GM23338 (cell line): ENCODE measurements around the gene KYAT1. TPM values are rescaled to one million over a fixed set of nuclear protein-coding genes. Genes with fewer than 3 reads are reported as not detected.

ENCODE experiments used
- ATAC-seq: fragments of 200-7000 bp; cut with Tn5 transposase; 3 replicates; pipeline ENCODE4 v1.9.1; 2020
- DNase-seq: peaks from one replicate; pipeline ENCODE4 v3.0.0-alpha.2; 2015; ENCODE audit warnings: low spot score
- H2AFZ ChIP-seq: fragments of 200-600 bp; sonication (generic); 2 replicates; pipeline ENCODE4 v1.8.0; 2016; ENCODE audit warnings: antibody characterized with exemption, mild to moderate bottlenecking, moderate library complexity
- H3F3A ChIP-seq: fragments of 200-600 bp; sonication (generic); replicated peaks from 2 replicates; pipeline ENCODE4 v1.8.0; 2017; ENCODE audit warnings: antibody characterized with exemption, mixed run types, low read depth
- H3K27ac ChIP-seq: fragments of 200-600 bp; sonication (generic); 2 replicates; pipeline ENCODE4 v1.6.1; 2016; ENCODE audit warnings: low read depth
- H3K27me3 ChIP-seq: fragments of 200-600 bp; sonication (generic); 2 replicates; pipeline ENCODE4 v1.8.0; 2016; ENCODE audit warnings: mild to moderate bottlenecking, mixed run types, moderate library complexity; ENCODE audit not compliant: insufficient read depth
- H3K36me3 ChIP-seq: fragments of 200-600 bp; sonication (generic); 2 replicates; pipeline ENCODE4 v1.8.0; 2016; ENCODE audit warnings: mild to moderate bottlenecking; ENCODE audit not compliant: insufficient read depth
- H3K4me1 ChIP-seq: fragments of 200-600 bp; sonication (generic); 2 replicates; pipeline ENCODE4 v1.8.0; 2016; ENCODE audit warnings: mild to moderate bottlenecking, moderate library complexity; ENCODE audit not compliant: insufficient read depth
- H3K4me2 ChIP-seq: fragments of 200-600 bp; sonication (generic); 2 replicates; pipeline ENCODE4 v1.7.1; 2017; ENCODE audit warnings: mixed run types
- H3K4me3 ChIP-seq: fragments of 200-600 bp; sonication (generic); 2 replicates; pipeline ENCODE4 v1.6.1; 2016; ENCODE audit warnings: mixed run types
- H3K79me2 ChIP-seq: fragments of 200-600 bp; sonication (generic); replicated peaks from 2 replicates; pipeline ENCODE4 v1.8.0; 2017; ENCODE audit warnings: mild to moderate bottlenecking; ENCODE audit not compliant: insufficient read depth
- H3K9me2 ChIP-seq: fragments of 200-600 bp; sonication (generic); 2 replicates; pipeline ENCODE4 v1.8.0; 2017; ENCODE audit not compliant: insufficient read depth
- H4K20me1 ChIP-seq: fragments of 200-600 bp; sonication (generic); replicated peaks from 2 replicates; pipeline ENCODE4 v1.8.0; 2017; ENCODE audit warnings: mild to moderate bottlenecking; ENCODE audit not compliant: insufficient read depth
- H3K27ac Mint-ChIP-seq: 2 replicates; pipeline ENCODE4 v1.8.0; 2020; ENCODE audit warnings: inconsistent platforms, mild to moderate bottlenecking, moderate library complexity, mixed read lengths
- H3K27me3 Mint-ChIP-seq: 3 replicates; pipeline ENCODE4 v1.8.0; 2022; ENCODE audit warnings: low read depth, mild to moderate bottlenecking, moderate library complexity, mixed read lengths, inconsistent platforms; ENCODE audit not compliant: insufficient read depth, poor library complexity
- H3K36me3 Mint-ChIP-seq: 3 replicates; pipeline ENCODE4 v1.8.0; 2021; ENCODE audit warnings: low read depth, mild to moderate bottlenecking, inconsistent platforms, moderate library complexity, mixed read lengths
- H3K4me1 Mint-ChIP-seq: 3 replicates; pipeline ENCODE4 v1.8.0; 2020; ENCODE audit warnings: mild to moderate bottlenecking, inconsistent platforms, mixed read lengths
- H3K4me3 Mint-ChIP-seq: 3 replicates; pipeline ENCODE4 v1.8.0; 2021; ENCODE audit warnings: moderate library complexity, mild to moderate bottlenecking, inconsistent platforms, mixed read lengths
- H3K9me3 Mint-ChIP-seq: 3 replicates; pipeline ENCODE4 v1.8.0; 2020; ENCODE audit warnings: moderate library complexity, mild to moderate bottlenecking, inconsistent platforms, mixed read lengths
- CREB1 ChIP-seq: fragments of 250-450 bp; sonication (Bioruptor Pico); IDR thresholded peaks from 2 replicates; pipeline ENCODE4 v1.5.0; 2020; ENCODE audit warnings: low read depth, mild to moderate bottlenecking, moderate library complexity
- CTCF ChIP-seq, 2 experiments: fragments of 200-600 bp in 1 of 2; sonication (generic) in 1 of 2; conservative IDR thresholded peaks; 2 replicates each; pipeline versions ENCODE4 v1.5.1 to v1.6.1; 2016 to 2017; ENCODE audit warnings: antibody characterized with exemption in 2 of 2, low read depth in 2 of 2, mild to moderate bottlenecking in 2 of 2, moderate library complexity in 1 of 2
- EZH2 ChIP-seq: fragments of 200-600 bp; sonication (generic); IDR thresholded peaks from one replicate; pipeline ENCODE4 v1.8.0; 2017; ENCODE audit warnings: antibody characterized with exemption, mild to moderate bottlenecking, low read depth; ENCODE audit not compliant: unreplicated experiment
- EZH2phosphoT487 ChIP-seq: fragments of 200-600 bp; sonication (generic); IDR thresholded peaks from one replicate; pipeline ENCODE4 v1.8.1; 2018; ENCODE audit warnings: antibody characterized with exemption; ENCODE audit not compliant: unreplicated experiment
- JUNB ChIP-seq: IDR thresholded peaks from one replicate; pipeline ENCODE4 v1.6.1; 2016; ENCODE audit warnings: antibody characterized with exemption; ENCODE audit not compliant: unreplicated experiment
- NANOG ChIP-seq: IDR thresholded peaks from 2 replicates; pipeline ENCODE4 v1.6.1; 2016; ENCODE audit warnings: antibody characterized with exemption, borderline replicate concordance
- POLR2AphosphoS5 ChIP-seq: IDR thresholded peaks from 2 replicates; pipeline ENCODE4 v1.6.1; 2016; ENCODE audit warnings: antibody characterized with exemption, low read depth
- STAT1 ChIP-seq: IDR thresholded peaks from one replicate; pipeline ENCODE4 v1.6.1; 2016; ENCODE audit warnings: antibody characterized with exemption; ENCODE audit not compliant: unreplicated experiment
- ZNF114 ChIP-seq: fragments of 250-450 bp; sonication (Bioruptor Pico); IDR thresholded peaks from 2 replicates; pipeline ENCODE4 v1.5.0; 2020; ENCODE audit warnings: mild to moderate bottlenecking, moderate library complexity
- ZNF331 ChIP-seq: fragments of 250-450 bp; sonication (Bioruptor Pico); IDR thresholded peaks from 2 replicates; pipeline ENCODE4 v1.5.0; 2020; ENCODE audit warnings: low read depth, mild to moderate bottlenecking, moderate library complexity
- polyA plus RNA-seq: library from polyadenylated mRNA; unstranded; fragments of >200 nt; fragmentation: Nextera tagmentation; extraction: Ambion mirVana; gene quantifications from 2 replicates; pipeline ENCODE4 v1.2.1, GENCODE V29; 2016
- total RNA-seq: library from RNA; depleted of rRNA; stranded (reverse); fragments of >200 nt; shearing (Covaris generic); gene quantifications from 2 replicates; pipeline ENCODE4 v1.2.3, GENCODE V29; 2014
- TF ChIP-seq, protein P1 (sequence below): IDR thresholded peaks from one replicate; pipeline ENCODE4 v1.6.1; 2018; ENCODE audit warnings: antibody characterized with exemption; ENCODE audit not compliant: unreplicated experiment
- TF ChIP-seq, protein P2 (sequence below): IDR thresholded peaks from 2 replicates; pipeline ENCODE4 v1.6.1; 2016; ENCODE audit warnings: antibody characterized with exemption
- TF ChIP-seq, protein P3 (sequence below): fragments of 250-450 bp; sonication (Bioruptor Pico); IDR thresholded peaks from 2 replicates; pipeline ENCODE4 v1.5.0; 2020; ENCODE audit warnings: mild to moderate bottlenecking, moderate library complexity

The KYAT1 gene
- total and polyA plus RNA-seq, 2 experiments from 2014 or later, result 26.1 to 34.0 TPM

DNA sequence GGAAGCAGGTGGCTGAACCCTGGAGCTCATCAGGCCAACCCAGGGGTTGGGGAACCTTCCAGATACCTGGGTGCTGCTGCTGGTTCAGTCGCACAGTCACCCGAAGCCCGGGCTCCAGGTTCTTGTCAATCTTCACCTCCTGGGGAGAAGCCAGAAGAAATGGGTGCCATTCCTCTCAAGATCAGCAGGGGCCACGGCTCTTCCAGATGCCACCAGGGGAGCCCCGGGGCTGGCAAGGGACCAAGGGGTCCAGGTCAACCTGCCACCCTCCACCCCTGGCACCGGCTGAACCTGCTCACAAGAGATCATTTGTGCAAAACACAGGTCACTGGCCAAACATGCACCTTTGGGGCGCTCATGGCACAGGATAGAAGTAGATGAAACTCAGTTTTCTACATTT lies 56.8 kb downstream of the KYAT1 start:
- Histone ChIP-seq H3K4me1 (no peaks in the 10 kb centered on the region), H3K4me2 (no peak overlapping the region), H4K20me1 (peaks cover 13% of the 10 kb centered on the region), H3F3A (0 out of 2 replicates have a peak, but pooled peaks cover 5% of the 10 kb centered on the region), H3K27me3 (no peaks in the 10 kb centered on the region), H3K79me2 (peaks cover 8% of the 10 kb centered on the region), H3K4me3 (no peak overlapping the region), H3K9me2 (no peaks in the 10 kb centered on the region), H3K36me3 (peaks cover 14% of the 10 kb centered on the region), H2AFZ (no peak overlapping the region), H3K27ac (no peak overlapping the region)
- Mint-ChIP-seq H3K9me3 (no peaks in the 10 kb centered on the region; the same call in 2 of the 3 replicates), H3K4me3 (no peak overlapping the region), H3K27me3 (peaks cover 25% of the 10 kb centered on the region), H3K36me3 (peaks cover 73% of the 10 kb centered on the region), H3K27ac (no peak overlapping the region), H3K4me1 (peaks cover 10% of the 10 kb centered on the region)
- ATAC-seq (no peak), DNase-seq (no peak)
- TF ChIP-seq POLR2AphosphoS5 (no peak), JUNB (no peak), CREB1 (CRISPR knock-in tag) (no peak), ZNF114 (CRISPR knock-in tag) (no peak), STAT1 (no peak), ZNF331 (CRISPR knock-in tag) (no peak), EZH2phosphoT487 (no peak), CTCF (conservative IDR thresholded peaks at IDR 0.05; ENCODE audit: low read depth in 2 of 2) (no peak), EZH2 (no peak), NANOG (no peak)
- TF ChIP-seq, protein P1, sequence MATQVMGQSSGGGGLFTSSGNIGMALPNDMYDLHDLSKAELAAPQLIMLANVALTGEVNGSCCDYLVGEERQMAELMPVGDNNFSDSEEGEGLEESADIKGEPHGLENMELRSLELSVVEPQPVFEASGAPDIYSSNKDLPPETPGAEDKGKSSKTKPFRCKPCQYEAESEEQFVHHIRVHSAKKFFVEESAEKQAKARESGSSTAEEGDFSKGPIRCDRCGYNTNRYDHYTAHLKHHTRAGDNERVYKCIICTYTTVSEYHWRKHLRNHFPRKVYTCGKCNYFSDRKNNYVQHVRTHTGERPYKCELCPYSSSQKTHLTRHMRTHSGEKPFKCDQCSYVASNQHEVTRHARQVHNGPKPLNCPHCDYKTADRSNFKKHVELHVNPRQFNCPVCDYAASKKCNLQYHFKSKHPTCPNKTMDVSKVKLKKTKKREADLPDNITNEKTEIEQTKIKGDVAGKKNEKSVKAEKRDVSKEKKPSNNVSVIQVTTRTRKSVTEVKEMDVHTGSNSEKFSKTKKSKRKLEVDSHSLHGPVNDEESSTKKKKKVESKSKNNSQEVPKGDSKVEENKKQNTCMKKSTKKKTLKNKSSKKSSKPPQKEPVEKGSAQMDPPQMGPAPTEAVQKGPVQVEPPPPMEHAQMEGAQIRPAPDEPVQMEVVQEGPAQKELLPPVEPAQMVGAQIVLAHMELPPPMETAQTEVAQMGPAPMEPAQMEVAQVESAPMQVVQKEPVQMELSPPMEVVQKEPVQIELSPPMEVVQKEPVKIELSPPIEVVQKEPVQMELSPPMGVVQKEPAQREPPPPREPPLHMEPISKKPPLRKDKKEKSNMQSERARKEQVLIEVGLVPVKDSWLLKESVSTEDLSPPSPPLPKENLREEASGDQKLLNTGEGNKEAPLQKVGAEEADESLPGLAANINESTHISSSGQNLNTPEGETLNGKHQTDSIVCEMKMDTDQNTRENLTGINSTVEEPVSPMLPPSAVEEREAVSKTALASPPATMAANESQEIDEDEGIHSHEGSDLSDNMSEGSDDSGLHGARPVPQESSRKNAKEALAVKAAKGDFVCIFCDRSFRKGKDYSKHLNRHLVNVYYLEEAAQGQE, result no peak
- TF ChIP-seq, protein P2, sequence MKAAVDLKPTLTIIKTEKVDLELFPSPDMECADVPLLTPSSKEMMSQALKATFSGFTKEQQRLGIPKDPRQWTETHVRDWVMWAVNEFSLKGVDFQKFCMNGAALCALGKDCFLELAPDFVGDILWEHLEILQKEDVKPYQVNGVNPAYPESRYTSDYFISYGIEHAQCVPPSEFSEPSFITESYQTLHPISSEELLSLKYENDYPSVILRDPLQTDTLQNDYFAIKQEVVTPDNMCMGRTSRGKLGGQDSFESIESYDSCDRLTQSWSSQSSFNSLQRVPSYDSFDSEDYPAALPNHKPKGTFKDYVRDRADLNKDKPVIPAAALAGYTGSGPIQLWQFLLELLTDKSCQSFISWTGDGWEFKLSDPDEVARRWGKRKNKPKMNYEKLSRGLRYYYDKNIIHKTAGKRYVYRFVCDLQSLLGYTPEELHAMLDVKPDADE, result no peak
- TF ChIP-seq, protein P3, sequence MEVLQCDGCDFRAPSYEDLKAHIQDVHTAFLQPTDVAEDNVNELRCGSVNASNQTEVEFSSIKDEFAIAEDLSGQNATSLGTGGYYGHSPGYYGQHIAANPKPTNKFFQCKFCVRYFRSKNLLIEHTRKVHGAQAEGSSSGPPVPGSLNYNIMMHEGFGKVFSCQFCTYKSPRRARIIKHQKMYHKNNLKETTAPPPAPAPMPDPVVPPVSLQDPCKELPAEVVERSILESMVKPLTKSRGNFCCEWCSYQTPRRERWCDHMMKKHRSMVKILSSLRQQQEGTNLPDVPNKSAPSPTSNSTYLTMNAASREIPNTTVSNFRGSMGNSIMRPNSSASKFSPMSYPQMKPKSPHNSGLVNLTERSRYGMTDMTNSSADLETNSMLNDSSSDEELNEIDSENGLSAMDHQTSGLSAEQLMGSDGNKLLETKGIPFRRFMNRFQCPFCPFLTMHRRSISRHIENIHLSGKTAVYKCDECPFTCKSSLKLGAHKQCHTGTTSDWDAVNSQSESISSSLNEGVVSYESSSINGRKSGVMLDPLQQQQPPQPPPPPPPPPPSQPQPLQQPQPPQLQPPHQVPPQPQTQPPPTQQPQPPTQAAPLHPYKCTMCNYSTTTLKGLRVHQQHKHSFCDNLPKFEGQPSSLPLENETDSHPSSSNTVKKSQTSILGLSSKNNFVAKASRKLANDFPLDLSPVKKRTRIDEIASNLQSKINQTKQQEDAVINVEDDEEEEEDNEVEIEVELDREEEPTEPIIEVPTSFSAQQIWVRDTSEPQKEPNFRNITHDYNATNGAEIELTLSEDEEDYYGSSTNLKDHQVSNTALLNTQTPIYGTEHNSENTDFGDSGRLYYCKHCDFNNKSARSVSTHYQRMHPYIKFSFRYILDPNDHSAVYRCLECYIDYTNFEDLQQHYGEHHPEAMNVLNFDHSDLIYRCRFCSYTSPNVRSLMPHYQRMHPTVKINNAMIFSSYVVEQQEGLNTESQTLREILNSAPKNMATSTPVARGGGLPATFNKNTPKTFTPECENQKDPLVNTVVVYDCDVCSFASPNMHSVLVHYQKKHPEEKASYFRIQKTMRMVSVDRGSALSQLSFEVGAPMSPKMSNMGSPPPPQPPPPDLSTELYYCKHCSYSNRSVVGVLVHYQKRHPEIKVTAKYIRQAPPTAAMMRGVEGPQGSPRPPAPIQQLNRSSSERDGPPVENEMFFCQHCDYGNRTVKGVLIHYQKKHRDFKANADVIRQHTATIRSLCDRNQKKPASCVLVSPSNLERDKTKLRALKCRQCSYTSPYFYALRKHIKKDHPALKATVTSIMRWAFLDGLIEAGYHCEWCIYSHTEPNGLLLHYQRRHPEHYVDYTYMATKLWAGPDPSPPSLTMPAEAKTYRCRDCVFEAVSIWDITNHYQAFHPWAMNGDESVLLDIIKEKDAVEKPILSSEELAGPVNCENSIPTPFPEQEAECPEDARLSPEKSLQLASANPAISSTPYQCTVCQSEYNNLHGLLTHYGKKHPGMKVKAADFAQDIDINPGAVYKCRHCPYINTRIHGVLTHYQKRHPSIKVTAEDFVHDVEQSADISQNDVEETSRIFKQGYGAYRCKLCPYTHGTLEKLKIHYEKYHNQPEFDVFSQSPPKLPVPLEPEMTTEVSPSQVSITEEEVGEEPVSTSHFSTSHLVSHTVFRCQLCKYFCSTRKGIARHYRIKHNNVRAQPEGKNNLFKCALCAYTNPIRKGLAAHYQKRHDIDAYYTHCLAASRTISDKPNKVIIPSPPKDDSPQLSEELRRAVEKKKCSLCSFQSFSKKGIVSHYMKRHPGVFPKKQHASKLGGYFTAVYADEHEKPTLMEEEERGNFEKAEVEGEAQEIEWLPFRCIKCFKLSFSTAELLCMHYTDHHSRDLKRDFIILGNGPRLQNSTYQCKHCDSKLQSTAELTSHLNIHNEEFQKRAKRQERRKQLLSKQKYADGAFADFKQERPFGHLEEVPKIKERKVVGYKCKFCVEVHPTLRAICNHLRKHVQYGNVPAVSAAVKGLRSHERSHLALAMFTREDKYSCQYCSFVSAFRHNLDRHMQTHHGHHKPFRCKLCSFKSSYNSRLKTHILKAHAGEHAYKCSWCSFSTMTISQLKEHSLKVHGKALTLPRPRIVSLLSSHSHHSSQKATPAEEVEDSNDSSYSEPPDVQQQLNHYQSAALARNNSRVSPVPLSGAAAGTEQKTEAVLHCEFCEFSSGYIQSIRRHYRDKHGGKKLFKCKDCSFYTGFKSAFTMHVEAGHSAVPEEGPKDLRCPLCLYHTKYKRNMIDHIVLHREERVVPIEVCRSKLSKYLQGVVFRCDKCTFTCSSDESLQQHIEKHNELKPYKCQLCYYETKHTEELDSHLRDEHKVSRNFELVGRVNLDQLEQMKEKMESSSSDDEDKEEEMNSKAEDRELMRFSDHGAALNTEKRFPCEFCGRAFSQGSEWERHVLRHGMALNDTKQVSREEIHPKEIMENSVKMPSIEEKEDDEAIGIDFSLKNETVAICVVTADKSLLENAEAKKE (CRISPR knock-in tag), result no peak
